GM19467 (cell line): ENCODE measurements around the gene LAPTM4A.
"Not testable (repeated sequence)": the region's sequence is repeated elsewhere in the genome, so short reads cannot be mapped to it uniquely, and the experiment has no call there.

Experiments used
- ATAC-seq: cut with Tn5 transposase; IDR thresholded peaks from one replicate; pipeline ENCODE4 v1.9.1; 2021; ENCODE audit warnings: mild to moderate bottlenecking, moderate library complexity; ENCODE audit not compliant: unreplicated experiment

Gene LAPTM4A

GRCh38 chr2:20077411-20077940, 26.0 kb upstream of the LAPTM4A start:
- no peak for ATAC-seq

GRCh38 chr2:20076757-20077156, 25.3 kb upstream of the LAPTM4A start:
- ATAC-seq: no peak

- ATAC-seq: no peak
Observed at GRCh38 chr2:20074901-20075300, 23.5 kb upstream of the LAPTM4A start.

- not testable (repeated sequence) for ATAC-seq
Observed at GRCh38 chr2:20074046-20074648, 22.7 kb upstream of the LAPTM4A start.

GRCh38 chr2:20073460-20073859, 22.0 kb upstream of the LAPTM4A start:
- ATAC-seq: no peak

GRCh38 chr2:20072436-20073158, 21.2 kb upstream of the LAPTM4A start:
- ATAC-seq: no peak

GRCh38 chr2:20071397-20072383, 20.3 kb upstream of the LAPTM4A start:
- no peak for ATAC-seq

- ATAC-seq: no peak
Observed at GRCh38 chr2:20069756-20070155, 18.3 kb upstream of the LAPTM4A start.

GRCh38 chr2:20067992-20068584, 16.7 kb upstream of the LAPTM4A start:
- no peak for ATAC-seq

- no peak for ATAC-seq
Observed at GRCh38 chr2:20065885-20066602, 14.6 kb upstream of the LAPTM4A start.

GRCh38 chr2:20064841-20065240, 13.4 kb upstream of the LAPTM4A start:
- no peak for ATAC-seq

- no peak for ATAC-seq
Observed at GRCh38 chr2:20064421-20064820, 13.0 kb upstream of the LAPTM4A start.

GRCh38 chr2:20062615-20063545, 11.5 kb upstream of the LAPTM4A start:
- no peak for ATAC-seq

GRCh38 chr2:20061940-20062339, 10.5 kb upstream of the LAPTM4A start:
- ATAC-seq: no peak

GRCh38 chr2:20061476-20061875, 10.0 kb upstream of the LAPTM4A start:
- ATAC-seq: no peak

GRCh38 chr2:20060106-20060505, 8.7 kb upstream of the LAPTM4A start:
- ATAC-seq: no peak

- ATAC-seq: no peak
Observed at GRCh38 chr2:20057268-20057667, 5.8 kb upstream of the LAPTM4A start.

GRCh38 chr2:20054931-20055330, 3.5 kb upstream of the LAPTM4A start:
- ATAC-seq: no peak

- ATAC-seq: no peak
Observed at GRCh38 chr2:20054119-20054518, 2.7 kb upstream of the LAPTM4A start.
